GM12878 (cell line): ENCODE data around the gene ISCA2. TPM values are rescaled to one million over a fixed set of nuclear protein-coding genes. Genes with fewer than 3 reads are reported as not detected.

Experiments used
- BHLHE40 ChIP-seq, 2 experiments: fragments of 450-650 bp in 1 of 2; IDR thresholded peaks; 2 replicates each; pipeline ENCODE4 v1.6.1; 2011 to 2017; ENCODE audit warnings: low read depth in 2 of 2, borderline replicate concordance in 1 of 2, improper control_type of control experiment in 1 of 2, low read length in 1 of 2, mild to moderate bottlenecking in 1 of 2
- CBFB ChIP-seq: IDR thresholded peaks from 2 replicates; pipeline ENCODE4 v1.6.1; 2016; ENCODE audit warnings: antibody characterized with exemption, low read depth
- CHD1 ChIP-seq: IDR thresholded peaks from 2 replicates; pipeline ENCODE4 v1.6.1; 2012; ENCODE audit warnings: low read depth, low read length, improper control_type of control experiment
- E4F1 ChIP-seq: fragments of 450-650 bp; IDR thresholded peaks from 2 replicates; pipeline ENCODE4 v1.6.1; 2018; ENCODE audit warnings: borderline replicate concordance, mild to moderate bottlenecking; ENCODE audit not compliant: partially characterized antibody
- EGR1 ChIP-seq, 2 experiments: IDR thresholded peaks; 1 replicate in 1 of 2; 2 replicates in 1 of 2; pipeline ENCODE4 v1.6.1; 2011 to 2012; ENCODE audit warnings: low read depth in 2 of 2, low read length in 2 of 2, borderline replicate concordance in 1 of 2, mild to moderate bottlenecking in 1 of 2, moderate library complexity in 1 of 2
- GATAD2B ChIP-seq: fragments of 450-650 bp; conservative IDR thresholded peaks from 2 replicates; pipeline ENCODE4 v1.6.1; 2017; ENCODE audit warnings: low read depth, mild to moderate bottlenecking, moderate library complexity
- HCFC1 ChIP-seq: fragments of 150-350 bp; IDR thresholded peaks from 2 replicates; pipeline ENCODE4 v1.6.1; 2014; ENCODE audit warnings: low read length
- POLR2A ChIP-seq: IDR thresholded peaks from 2 replicates; pipeline ENCODE4 v1.6.1; 2011; ENCODE audit warnings: low read depth, mild to moderate bottlenecking, low read length
- RAD21 ChIP-seq: IDR thresholded peaks from 2 replicates; pipeline ENCODE4 v1.6.1; 2011; ENCODE audit warnings: mild to moderate bottlenecking, low read depth, low read length, moderate library complexity; ENCODE audit not compliant: insufficient read depth
- RELB ChIP-seq: fragments of 450-650 bp; IDR thresholded peaks from 2 replicates; pipeline ENCODE4 v1.6.1; 2017; ENCODE audit warnings: low read depth, mild to moderate bottlenecking, moderate library complexity
- RFX5 ChIP-seq: IDR thresholded peaks from 2 replicates; pipeline ENCODE4 v1.6.1; 2011; ENCODE audit warnings: low read depth, low read length, improper control_type of control experiment
- SRF ChIP-seq, 2 experiments: IDR thresholded peaks; 2 replicates each; pipeline ENCODE4 v1.6.1; 2011; ENCODE audit warnings: low read depth in 2 of 2, low read length in 2 of 2, mild to moderate bottlenecking in 1 of 2, moderate library complexity in 1 of 2
- TAF1 ChIP-seq: IDR thresholded peaks from 2 replicates; pipeline ENCODE4 v1.6.1; 2011; ENCODE audit warnings: mild to moderate bottlenecking, low read depth, low read length, borderline replicate concordance
- ZNF207 ChIP-seq: fragments of 450-650 bp; IDR thresholded peaks from 2 replicates; pipeline ENCODE4 v1.6.1; 2014; ENCODE audit warnings: antibody characterized with exemption, mild to moderate bottlenecking, borderline replicate concordance
- polyA plus RNA-seq, 11 experiments: library from polyadenylated mRNA; depleted of rRNA in 4 of 11; unstranded in 6 of 11; stranded (reverse) in 5 of 11; fragments of >200 nt; fragmentation: Nextera tagmentation in 4 of 11; fragmentation: Illumina TruSeq in 1 of 11; extraction: Ambion mirVana in 4 of 11; extraction: Trizol in 1 of 11; gene quantifications; 1 replicate in 1 of 11; 2 replicates in 10 of 11; pipeline versions ENCODE4 v1.2.1 to v1.2.3, GENCODE V29; 2011 to 2016; ENCODE audit warnings: inconsistent platforms in 2 of 11, missing spikeins in 2 of 11, low read depth in 1 of 11
- total RNA-seq, 4 experiments: library from RNA; depleted of rRNA in 3 of 4; stranded (reverse); fragments of >200 nt in 3 of 4; fragmentation: Illumina TruSeq in 1 of 4; extraction: Trizol in 1 of 4; gene quantifications; 2 replicates each; pipeline versions ENCODE4 v1.2.1 to v1.2.3, GENCODE V29; 2013 to 2021
- TF ChIP-seq, protein P1 (sequence below): fragments of 450-650 bp; formaldehyde crosslinking; IDR thresholded peaks from 2 replicates; pipeline ENCODE4 v1.4.0; 2020; ENCODE audit warnings: mild to moderate bottlenecking, moderate library complexity

ISCA2 gene
- total and polyA plus RNA-seq, 10 of the 15 experiments (the other 5 are each of a cell fraction or from before 2014, with no cell fraction given): 7.5 to 116 (median 32.5) TPM

DNA sequence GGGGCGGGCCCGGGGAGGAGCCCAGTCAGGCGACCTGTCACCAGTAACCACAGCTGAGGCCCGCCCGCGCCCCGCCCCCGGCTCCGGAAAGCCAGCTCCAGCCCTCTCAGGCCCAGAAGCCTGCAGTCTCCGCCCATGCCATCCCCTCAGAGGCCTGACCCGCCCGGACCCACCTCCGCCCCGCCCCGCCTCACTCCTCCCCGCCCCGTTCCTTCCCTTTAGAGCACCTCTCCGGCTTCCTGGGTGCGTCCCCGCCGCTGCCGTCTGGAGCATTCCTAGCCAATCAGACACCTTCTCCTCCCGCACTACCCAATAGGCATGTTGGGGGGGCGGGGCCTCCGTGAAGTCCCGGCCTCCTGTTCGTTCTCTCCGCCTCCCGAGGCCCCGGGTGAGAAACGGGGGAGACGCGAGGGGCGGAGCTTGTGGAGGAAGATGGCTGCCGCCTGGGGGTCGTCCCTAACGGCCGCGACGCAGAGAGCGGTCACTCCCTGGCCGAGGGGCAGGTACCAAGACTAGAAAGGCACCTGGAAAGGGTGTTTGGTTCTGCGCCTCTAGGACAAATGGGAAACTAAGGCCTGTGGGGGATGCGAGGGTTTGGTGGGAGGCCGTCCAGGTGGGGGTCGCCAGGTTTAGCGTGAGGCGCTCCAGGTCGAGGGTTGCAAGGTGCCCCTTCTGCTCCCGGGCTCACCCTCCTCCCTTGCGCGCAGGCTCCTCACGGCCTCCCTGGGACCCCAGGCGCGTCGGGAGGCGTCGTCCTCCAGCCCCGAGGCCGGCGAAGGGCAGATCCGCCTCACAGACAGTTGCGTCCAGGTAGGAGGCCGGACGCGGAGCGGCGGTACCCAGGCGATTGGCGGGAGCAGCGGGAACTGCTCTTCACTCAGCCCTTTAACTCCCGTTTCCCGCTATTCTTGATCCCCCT is at the start of gene ISCA2 (continued):
- TF ChIP-seq, protein P1, sequence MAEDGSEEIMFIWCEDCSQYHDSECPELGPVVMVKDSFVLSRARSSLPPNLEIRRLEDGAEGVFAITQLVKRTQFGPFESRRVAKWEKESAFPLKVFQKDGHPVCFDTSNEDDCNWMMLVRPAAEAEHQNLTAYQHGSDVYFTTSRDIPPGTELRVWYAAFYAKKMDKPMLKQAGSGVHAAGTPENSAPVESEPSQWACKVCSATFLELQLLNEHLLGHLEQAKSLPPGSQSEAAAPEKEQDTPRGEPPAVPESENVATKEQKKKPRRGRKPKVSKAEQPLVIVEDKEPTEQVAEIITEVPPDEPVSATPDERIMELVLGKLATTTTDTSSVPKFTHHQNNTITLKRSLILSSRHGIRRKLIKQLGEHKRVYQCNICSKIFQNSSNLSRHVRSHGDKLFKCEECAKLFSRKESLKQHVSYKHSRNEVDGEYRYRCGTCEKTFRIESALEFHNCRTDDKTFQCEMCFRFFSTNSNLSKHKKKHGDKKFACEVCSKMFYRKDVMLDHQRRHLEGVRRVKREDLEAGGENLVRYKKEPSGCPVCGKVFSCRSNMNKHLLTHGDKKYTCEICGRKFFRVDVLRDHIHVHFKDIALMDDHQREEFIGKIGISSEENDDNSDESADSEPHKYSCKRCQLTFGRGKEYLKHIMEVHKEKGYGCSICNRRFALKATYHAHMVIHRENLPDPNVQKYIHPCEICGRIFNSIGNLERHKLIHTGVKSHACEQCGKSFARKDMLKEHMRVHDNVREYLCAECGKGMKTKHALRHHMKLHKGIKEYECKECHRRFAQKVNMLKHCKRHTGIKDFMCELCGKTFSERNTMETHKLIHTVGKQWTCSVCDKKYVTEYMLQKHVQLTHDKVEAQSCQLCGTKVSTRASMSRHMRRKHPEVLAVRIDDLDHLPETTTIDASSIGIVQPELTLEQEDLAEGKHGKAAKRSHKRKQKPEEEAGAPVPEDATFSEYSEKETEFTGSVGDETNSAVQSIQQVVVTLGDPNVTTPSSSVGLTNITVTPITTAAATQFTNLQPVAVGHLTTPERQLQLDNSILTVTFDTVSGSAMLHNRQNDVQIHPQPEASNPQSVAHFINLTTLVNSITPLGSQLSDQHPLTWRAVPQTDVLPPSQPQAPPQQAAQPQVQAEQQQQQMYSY (CRISPR knock-in tag): no peak
- peak; percentile 85 for TF ChIP-seq POLR2A
- TF ChIP-seq RAD21: no peak
- peak; percentile 57 for TF ChIP-seq GATAD2B
- TF ChIP-seq HCFC1: 0 out of 2 replicates have a peak, but pooled peaks have one; percentile 22
- peak; percentile 93 to 98; a peak in 3 of 4 replicates for TF ChIP-seq BHLHE40 (IDR thresholded peaks at IDR 0.05; ENCODE audit: borderline replicate concordance in 1 of 2, low read depth in 2 of 2, low read length in 1 of 2)
- no peak for TF ChIP-seq CHD1
- TF ChIP-seq EGR1 (IDR thresholded peaks at IDR 0.05; ENCODE audit: borderline replicate concordance in 1 of 2, low read depth in 2 of 2, low read length in 2 of 2): peak in 1 of 2 experiments; percentile 67; a peak in 1 of 3 replicates
- TF ChIP-seq ZNF207: 0 out of 2 replicates have a peak, but pooled peaks have one; percentile 23
- peak; percentile 73; the same call in 1 of the 2 replicates for TF ChIP-seq RFX5
- peak; percentile 24 for TF ChIP-seq E4F1
- 0 out of 4 replicates have a peak, but pooled peaks of 1 of the 2 experiments have one; percentile 19 for TF ChIP-seq SRF (IDR thresholded peaks at IDR 0.05; ENCODE audit: low read depth in 2 of 2, low read length in 2 of 2)
- peak; percentile 76; the same call in 1 of the 2 replicates for TF ChIP-seq TAF1
- TF ChIP-seq RELB: 0 out of 2 replicates have a peak, but pooled peaks have one; percentile 25
- peak; percentile 11; the same call in 1 of the 2 replicates for TF ChIP-seq CBFB
